Measurements from ENCODE around the gene LRRTM3.

The LRRTM3 gene

GRCh38 chr10:67127441-67127840 is 201.6 kb downstream of the LRRTM3 start:
- peak; percentile 76 for DNase-seq (ENCODE audit: low read depth)

GRCh38 chr10:67140641-67141040 is 214.8 kb downstream of the LRRTM3 start:
- DNase-seq (ENCODE audit: low read depth) = no peak

- DNase-seq (ENCODE audit: low read depth) = no peak
Observed at GRCh38 chr10:67141300-67141699, 215.5 kb downstream of the LRRTM3 start.

- no peak for DNase-seq (ENCODE audit: low read depth)
Observed at GRCh38 chr10:67144530-67144929, 218.7 kb downstream of the LRRTM3 start.
